HG02884 (cell line): ENCODE data around the gene P2RX6.

ENCODE experiments used
- ATAC-seq: cut with Tn5 transposase; IDR thresholded peaks from one replicate; pipeline ENCODE4 v1.9.1; 2021; ENCODE audit warnings: mild to moderate bottlenecking, moderate library complexity; ENCODE audit not compliant: unreplicated experiment

The P2RX6 gene

GRCh38 chr22:20979243-20979809 lies 35.6 kb upstream of the P2RX6 start:
- ATAC-seq: no peak

- no peak for ATAC-seq
Observed at GRCh38 chr22:20979940-20980453, 35.0 kb upstream of the P2RX6 start.

- ATAC-seq: no peak
Observed at GRCh38 chr22:20980523-20980922, 34.4 kb upstream of the P2RX6 start.

- ATAC-seq: no peak
Observed at GRCh38 chr22:20980938-20981722, 33.8 kb upstream of the P2RX6 start.

- ATAC-seq: peak; percentile 70
Observed at GRCh38 chr22:20981787-20982562, 33.0 kb upstream of the P2RX6 start, which contains the start of gene LZTR1. Gene LZTR1 (plus strand): TSS chr22:20982297. CDS start chr22:20982372, 75 bp downstream.

GRCh38 chr22:20982563-20982882 lies 32.4 kb upstream of the P2RX6 start:
- no peak for ATAC-seq

GRCh38 chr22:20983081-20983771 lies 31.7 kb upstream of the P2RX6 start:
- ATAC-seq: no peak

GRCh38 chr22:20985720-20986119 lies 29.2 kb upstream of the P2RX6 start:
- ATAC-seq: no peak

GRCh38 chr22:20986365-20986764 lies 28.6 kb upstream of the P2RX6 start:
- no peak for ATAC-seq

- ATAC-seq: no peak
Observed at GRCh38 chr22:20987375-20987774, 27.6 kb upstream of the P2RX6 start.

- no peak for ATAC-seq
Observed at GRCh38 chr22:20988573-20989322, 26.2 kb upstream of the P2RX6 start.

- no peak for ATAC-seq
Observed at GRCh38 chr22:20989323-20990138, 25.4 kb upstream of the P2RX6 start.

- ATAC-seq: no peak
Observed at GRCh38 chr22:20990184-20991180, 24.5 kb upstream of the P2RX6 start.

- no peak for ATAC-seq
Observed at GRCh38 chr22:20991252-20992055, 23.5 kb upstream of the P2RX6 start.

- ATAC-seq: no peak
Observed at GRCh38 chr22:20992056-20992442, 22.9 kb upstream of the P2RX6 start.

GRCh38 chr22:20992456-20993303 lies 22.3 kb upstream of the P2RX6 start:
- no peak for ATAC-seq
